GM19035 (cell line): ENCODE results near the gene RPS28.
"Not testable (repeated sequence)": the region's sequence is repeated elsewhere in the genome, so short reads cannot be mapped to it uniquely, and the experiment has no call there.

Source experiments
- ATAC-seq: cut with Tn5 transposase; IDR thresholded peaks from one replicate; pipeline ENCODE4 v1.9.1; 2021; ENCODE audit not compliant: unreplicated experiment

Gene RPS28

DNA sequence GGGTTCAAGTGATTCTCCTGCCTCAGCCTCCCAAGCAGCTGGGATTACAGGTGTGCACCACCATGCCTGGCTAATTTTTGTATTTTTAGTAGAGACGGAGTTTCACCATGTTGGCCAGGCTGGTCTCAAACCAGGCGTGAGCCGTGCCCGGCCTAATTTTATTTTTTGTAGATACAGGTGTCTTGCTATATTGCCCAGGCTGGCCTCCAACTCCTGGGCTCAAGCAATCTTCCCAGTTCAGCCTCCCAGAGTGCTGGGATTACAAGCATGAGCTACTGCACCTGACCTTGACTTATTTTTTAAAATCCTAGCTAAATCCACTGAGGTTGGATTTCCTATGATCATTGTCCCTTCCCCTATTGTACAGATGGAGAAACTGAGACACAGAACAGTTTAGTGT, 20.2 kb downstream of the RPS28 start:
- not testable (repeated sequence) for ATAC-seq

DNA sequence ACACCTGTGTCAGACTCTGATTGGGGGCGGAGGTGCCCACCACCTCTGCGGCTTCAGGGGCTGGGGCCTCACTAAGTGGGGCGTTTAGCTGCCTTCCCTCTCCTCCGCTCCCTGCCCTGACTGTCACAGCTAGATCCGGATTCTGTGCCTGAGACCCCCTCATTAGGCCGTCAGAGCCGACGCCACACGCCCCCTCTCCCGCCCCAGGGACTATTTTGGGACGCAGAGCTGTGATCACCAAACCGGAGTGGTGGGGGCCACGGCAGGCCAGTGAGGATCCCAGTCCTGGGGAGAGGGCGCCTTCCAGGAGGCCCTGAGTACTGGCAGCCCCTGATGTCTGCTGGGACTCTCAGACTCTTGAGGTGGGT, 21.0 kb downstream of the RPS28 start:
- ATAC-seq, result no peak

DNA sequence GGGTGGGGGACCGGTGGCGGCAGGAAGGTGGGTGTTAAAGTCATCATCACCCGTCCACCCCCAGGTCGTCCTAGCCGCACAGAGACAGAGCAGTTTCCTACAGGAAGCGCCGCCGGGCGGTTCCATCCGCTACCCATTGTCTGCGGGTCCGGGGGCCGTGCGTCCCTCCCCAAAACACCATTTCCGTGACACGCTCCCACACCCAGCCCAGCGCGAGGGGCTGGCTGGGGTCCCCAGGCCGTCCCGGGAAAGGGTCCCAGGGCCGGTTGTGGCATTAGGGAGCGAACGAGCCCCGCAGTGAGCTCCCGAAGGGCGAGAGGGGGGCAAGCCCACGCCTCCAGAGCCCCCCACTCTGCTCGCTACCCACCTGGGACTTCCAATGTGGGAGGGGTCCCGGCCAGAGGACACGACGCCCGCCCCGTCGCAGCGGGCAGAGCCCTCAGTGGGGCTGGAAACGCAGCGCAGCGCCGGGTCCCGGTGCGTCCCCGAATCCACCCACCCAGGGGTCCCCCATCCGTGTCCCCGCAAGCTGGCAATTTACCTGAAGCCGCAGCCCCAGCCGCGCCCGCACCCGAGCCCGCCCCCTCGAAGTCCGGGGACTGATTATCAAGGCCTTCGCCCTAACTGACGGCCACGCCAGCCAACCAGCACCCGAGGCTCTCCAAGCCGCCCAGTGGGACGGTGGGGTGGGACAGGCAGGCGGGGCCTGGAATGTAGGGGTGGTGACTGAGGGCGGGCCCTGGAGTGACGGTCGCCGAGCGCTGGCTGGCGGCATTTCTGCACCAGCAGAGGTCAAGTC, 21.6 kb downstream of the RPS28 start, which contains the start of gene KANK3:
Gene KANK3 (minus strand): TSS at position 579 of the 799 bp plus-strand sequence. CDS start 5,434 bp downstream, outside the sequence.
- ATAC-seq, result peak; percentile 94

- no peak for ATAC-seq
Observed at GRCh38 chr19:8343483-8343844, 22.2 kb downstream of the RPS28 start.

DNA sequence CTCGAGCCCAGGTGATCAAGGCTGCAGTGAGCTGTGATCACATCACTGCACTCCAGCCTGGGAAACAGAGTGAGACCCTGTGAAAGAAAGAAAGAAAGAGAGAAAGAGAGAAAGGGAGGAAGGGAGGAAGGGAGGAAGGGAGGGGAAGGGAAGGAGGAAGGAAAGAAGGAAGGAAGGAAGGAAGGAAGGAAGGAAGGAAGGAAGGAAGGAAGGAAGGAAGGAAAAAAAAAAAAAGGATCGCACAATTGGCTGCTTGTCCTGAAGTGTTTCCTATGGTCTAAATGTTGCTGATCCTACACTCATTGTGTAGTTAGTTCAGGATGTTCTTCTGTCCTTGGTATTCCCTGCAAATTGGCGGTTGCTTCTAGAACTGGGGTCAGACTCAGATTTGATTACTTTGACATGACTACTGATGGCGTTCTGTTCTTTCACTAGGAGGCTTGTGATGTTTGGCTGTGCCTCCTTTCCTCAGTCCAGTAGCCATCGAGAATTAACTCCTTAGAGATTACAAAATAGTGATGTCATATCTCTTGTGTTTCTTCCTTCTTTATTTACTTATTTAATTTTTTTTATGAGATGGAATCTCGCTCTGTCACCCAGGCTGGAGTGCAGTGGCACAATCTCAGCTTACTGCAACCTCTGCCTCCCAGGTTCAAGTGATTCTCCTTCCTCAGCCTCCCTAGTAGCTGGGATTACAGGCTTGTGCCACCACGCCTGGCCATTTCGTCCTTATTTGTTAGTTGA, 28.5 kb downstream of the RPS28 start:
- not testable (repeated sequence) for ATAC-seq

DNA sequence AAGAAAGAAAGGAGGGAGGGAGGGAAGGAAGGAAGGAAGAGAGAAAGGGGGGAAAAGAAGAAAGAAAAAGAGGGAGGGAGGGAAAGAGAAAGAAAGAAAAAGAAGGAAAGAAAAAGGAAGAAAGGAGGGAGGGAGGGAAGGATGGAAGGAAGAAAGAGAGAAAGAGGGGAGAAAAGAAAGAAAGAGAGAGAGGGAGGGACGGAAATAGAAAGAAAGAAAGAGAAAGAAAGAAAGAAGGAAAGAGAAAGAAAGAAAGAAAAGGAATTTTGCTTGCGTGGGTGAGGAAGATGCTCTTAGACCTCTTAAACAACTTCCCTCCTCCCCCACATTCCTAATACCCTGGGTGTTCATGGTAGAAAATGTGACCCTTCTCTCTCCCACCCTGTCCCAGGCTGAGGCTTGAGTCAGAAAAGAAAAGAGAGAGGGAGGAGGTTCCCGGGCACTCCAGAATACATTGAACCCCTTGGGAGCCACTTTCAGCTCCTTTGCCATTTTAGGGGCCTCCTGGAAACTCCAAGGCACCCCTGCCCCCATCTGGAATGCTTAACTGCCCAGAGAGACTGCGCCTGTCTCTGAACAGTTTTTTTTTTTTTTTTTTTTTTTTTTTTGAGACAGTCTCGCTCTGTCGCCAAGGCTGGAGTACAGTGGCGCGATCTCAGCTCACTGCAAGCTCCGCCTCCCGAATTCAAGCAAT, 31.0 kb downstream of the RPS28 start:
- ATAC-seq, result no peak

DNA sequence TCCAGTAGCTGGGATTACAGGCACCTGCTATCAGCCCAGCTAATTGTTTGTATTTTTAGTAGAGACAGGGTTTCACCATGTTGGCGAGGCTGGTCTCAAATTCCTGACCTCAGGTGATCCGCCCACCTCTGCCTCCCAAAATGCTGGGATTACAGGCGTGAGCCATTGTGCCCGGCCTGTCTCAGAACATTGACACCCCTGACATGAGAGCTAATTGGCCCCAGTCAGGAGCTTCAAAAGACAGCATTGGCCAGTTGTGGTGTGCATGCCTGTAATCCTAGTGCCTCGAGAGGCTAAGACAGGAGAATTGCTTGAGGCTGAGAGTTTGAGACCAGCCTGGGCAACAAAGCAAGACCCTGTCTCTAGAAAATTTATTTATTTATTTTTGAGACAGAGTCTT, 31.5 kb downstream of the RPS28 start:
- ATAC-seq, result not testable (repeated sequence)

- ATAC-seq, result no peak
Observed at GRCh38 chr19:8355631-8356402, 34.5 kb downstream of the RPS28 start.

GRCh38 chr19:8357007-8357521, 35.8 kb downstream of the RPS28 start:
- ATAC-seq, result no peak

GRCh38 chr19:8358948-8359347, 37.7 kb downstream of the RPS28 start:
- no peak for ATAC-seq

DNA sequence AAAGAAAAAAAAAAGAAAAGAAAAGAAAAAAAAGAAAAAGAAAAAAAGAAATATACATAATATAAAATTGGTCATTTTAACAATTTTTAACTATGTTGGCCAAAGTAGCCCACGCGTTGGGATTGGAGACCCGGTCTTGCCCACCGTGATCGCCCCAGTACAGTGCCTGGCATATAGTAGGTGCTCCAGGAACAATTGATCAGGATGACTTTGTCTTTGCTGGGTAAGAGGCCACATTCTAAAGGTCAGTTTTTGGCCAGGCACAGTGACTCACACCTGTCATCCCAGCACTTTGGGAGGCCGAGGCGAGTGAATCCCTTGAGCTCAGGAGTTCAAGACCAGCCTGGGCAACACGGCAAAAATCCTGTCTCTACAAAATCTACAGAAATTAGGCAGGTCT, 38.9 kb downstream of the RPS28 start:
- no peak for ATAC-seq

GRCh38 chr19:8361921-8362793, 40.9 kb downstream of the RPS28 start:
- ATAC-seq, result no peak

GRCh38 chr19:8363803-8364771, 42.8 kb downstream of the RPS28 start, which contains the start of gene ANGPTL4:
TSS of gene ANGPTL4 (plus strand) at chr19:8364155. CDS start at chr19:8364322, 167 bp downstream.
- ATAC-seq, result no peak

DNA sequence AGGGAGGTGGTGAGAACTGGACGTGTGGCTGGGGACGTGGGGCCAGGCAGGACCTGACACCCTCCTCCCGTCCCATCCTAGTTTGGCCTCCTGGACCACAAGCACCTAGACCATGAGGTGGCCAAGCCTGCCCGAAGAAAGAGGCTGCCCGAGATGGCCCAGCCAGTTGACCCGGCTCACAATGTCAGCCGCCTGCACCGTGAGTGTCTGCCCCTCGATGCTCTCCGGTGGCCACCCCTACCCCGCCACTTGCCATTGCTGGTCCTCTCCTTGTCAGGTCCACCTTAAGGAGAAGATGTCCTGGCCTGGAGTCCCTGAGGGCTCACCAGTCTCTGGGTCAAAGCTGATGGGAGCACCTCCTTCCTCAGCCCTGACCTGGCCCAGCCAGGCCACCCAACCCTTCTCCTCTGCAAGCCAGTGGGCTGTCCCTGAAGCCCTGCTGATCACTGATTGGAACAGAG, 44.9 kb downstream of the RPS28 start:
- ATAC-seq, result no peak

DNA sequence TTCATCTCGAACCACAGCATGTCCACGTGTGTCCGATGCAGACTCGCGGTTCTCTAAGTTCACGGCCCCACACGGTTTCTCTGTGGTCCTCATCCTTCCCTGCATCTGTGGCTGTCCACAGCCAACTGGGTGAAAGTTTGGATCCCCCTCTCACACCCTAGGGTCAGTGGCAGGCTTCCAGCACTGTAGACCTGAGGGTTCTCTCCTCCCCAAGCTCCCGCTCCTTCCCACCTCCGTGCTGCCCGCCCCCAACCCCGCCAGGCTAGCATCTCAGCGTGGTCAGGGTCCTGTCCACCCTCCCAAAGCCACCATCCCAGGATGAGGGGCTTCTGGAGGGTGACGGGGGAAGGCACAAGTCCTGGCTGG, 45.6 kb downstream of the RPS28 start:
- no peak for ATAC-seq

GRCh38 chr19:8367327-8368001, 46.2 kb downstream of the RPS28 start:
- ATAC-seq, result no peak

- ATAC-seq, result no peak
Observed at GRCh38 chr19:8370176-8371010, 49.1 kb downstream of the RPS28 start.
